HG03039 (cell line): ENCODE data around the gene HDAC7.

Source experiments
- ATAC-seq: cut with Tn5 transposase; IDR thresholded peaks from one replicate; pipeline ENCODE4 v1.9.1; 2021; ENCODE audit warnings: mild to moderate bottlenecking, moderate library complexity; ENCODE audit not compliant: unreplicated experiment

Gene HDAC7

GRCh38 chr12:47797441-47797840, 22.3 kb downstream of the HDAC7 start:
- ATAC-seq: peak; percentile 53

DNA sequence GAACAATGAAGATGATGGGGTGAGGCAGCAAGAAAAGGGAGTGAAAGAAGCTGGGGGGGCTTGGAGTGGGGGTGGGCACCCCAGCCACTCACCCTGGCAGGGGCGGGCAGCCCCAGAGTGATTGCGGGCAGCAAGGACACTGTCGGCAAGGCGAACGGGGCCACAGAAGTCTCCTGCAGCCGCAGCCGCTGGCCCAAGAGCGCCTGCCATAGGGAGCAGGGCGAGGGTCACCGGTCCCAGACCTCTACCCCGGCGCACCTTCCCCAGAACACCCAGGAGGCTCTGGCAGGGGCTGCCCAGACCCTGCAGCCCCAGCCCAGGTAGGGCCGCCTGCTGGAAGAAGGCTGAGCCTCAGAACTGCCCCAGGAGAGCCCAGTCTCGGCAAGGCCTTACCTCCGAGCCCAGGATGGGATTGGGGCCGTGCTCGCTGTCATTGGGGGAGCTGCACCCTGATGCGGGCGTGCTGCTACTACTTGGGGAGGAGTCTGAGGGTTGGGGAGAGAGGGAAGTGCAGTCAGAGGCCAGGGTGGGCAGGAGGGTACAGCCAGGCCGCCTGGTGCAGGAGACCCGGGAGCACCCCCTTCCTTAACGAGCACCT, 23.8 kb downstream of the HDAC7 start:
- no peak for ATAC-seq

GRCh38 chr12:47795121-47795813, 24.4 kb downstream of the HDAC7 start:
- no peak for ATAC-seq

GRCh38 chr12:47794679-47795078, 25.0 kb downstream of the HDAC7 start:
- no peak for ATAC-seq

DNA sequence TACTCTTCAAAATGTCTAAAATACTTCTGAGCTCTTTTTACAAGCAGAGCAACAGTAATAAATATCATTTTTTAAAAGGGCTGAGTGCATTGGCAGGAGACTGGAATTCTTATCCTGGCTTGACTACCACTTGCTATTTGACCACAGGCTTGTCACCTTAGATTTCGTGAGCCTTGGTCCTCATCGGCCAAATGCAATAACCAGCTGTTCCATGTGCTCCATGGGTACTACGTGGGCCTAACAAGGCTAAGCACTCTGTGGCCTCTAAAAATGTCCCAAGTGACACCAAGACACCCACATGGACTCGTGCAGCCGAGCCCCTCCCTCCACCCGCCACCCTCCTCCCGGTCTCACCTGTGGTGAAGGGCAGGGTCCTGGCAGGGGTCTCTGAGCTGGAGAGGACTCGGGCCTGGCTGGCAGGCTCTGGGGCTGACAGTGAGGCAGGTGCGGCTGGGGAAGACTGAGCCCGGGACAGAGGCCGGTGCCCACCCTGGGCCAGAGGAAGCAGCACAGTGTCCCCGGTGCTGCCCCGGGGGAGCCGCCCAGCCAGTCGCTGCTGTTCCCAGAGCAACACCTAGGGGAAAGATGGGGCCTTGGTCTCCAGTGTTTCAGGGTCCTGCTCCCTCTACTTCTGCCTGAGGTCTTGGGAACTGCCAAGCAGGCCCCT, 26.6 kb downstream of the HDAC7 start:
- no peak for ATAC-seq

- ATAC-seq: no peak
Measured at GRCh38 chr12:47791874-47792273, 27.8 kb downstream of the HDAC7 start.

- no peak for ATAC-seq
Measured at GRCh38 chr12:47791351-47791746, 28.4 kb downstream of the HDAC7 start.

- ATAC-seq: no peak
Measured at GRCh38 chr12:47790676-47791350, 28.9 kb downstream of the HDAC7 start.

- no peak for ATAC-seq
Measured at GRCh38 chr12:47789712-47790489, 29.8 kb downstream of the HDAC7 start.

DNA sequence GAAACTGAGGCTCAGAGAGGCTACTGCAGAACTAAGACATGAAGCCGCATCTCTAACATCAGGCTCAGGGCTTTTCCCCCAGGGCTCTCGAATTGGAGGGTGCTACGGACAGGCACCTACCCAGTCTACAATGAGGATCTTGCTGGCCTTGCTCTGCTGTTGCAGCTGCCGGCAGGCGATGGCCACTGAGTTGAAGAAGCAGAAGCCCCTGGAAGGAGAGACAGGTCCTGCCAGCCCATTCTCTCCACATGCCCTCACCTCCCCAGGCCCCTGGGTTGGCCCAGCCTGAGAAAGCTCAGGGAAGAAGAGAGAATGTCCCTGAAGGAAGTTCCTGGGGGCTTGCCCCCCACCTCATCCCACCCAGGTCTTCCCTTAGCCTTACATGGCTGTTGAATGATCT, 30.6 kb downstream of the HDAC7 start:
- no peak for ATAC-seq

GRCh38 chr12:47787596-47788319, 31.9 kb downstream of the HDAC7 start:
- ATAC-seq: no peak

GRCh38 chr12:47786662-47787280, 32.9 kb downstream of the HDAC7 start:
- ATAC-seq: no peak

DNA sequence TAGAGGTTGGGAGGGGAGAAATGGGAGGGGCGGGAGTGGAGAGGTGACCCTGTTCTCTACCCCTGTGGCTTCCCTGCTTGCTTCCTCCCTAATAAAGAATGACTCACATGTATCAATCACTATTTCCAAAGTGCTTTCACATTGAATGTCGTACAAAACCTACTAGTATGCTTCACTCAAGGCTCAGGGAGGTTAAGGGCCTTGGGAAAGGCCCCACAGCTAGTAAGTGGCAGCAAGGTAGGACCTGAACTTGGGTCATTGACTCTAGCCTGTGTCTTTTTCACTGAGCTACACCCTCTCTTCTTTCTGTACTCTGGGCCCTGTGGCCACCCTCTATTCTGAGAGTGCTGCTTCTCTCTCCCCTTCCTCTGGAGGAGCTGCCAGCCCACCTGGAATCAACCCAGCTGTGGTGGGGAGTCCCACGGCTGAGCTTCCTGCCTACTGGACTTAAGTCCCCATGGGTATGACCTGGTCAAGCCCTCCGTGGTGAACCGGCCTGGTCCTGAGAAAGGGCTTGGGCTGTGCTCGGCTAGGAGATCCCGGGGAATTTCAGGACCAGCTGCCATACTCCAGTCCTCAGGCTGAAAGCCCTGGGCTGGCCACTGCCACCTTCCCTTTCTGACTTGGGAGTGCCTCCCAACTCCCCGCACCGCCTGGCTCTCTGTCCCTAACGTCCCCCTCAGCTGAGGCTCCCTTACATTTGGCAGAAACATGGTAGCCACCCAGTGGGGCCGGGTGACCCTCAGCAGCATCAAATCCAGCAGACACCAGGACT, 33.6 kb downstream of the HDAC7 start:
- ATAC-seq: no peak

GRCh38 chr12:47785036-47785886, 34.4 kb downstream of the HDAC7 start:
- no peak for ATAC-seq

DNA sequence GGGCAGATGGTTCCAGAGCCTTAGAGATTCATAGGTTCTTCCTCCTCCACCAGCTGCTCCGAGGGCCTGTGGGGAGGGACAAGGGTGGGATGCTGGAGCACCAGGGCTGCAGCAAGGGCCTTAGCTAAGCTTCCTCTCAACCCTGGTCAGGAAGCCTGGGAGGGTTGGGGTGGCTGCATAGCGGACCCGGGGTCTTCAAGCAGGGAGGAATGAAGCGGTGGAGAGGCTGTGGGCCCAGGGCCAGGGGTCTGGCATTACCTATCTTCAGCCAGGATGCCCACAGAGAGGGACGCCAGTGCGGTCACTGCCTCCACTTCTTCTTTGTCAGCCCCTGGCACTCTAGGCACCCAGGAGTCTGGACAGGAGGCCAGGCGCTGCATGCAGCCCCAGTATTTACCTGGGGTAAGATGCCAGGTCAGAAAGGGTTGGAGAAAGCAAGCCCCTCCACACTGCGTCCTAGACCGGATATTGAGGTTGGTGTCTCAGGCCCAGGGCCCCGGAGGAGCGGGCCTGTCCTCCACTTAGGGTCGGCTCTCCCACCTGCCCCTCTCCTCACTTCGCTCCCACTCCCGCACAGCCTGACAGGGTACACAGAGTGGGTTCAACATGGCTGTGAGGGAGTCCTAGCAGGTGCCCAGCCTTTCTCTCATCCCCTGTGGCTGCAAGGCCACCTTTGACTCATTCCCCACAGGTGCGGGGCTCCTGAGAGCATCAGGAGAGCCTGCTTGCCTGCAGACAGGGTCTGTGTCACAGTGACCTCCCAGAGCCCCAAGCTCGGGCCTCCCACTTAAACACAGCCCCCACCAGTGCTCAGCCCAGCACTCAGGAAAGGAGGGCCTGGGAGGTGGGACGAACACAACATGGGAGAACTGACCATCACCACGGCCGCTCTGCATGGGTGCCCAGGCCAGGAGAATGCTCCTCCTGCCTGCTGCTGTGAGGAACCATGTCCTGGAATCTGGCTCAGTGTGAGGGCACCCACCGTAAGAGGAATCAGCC, 35.6 kb downstream of the HDAC7 start:
- ATAC-seq: no peak

DNA sequence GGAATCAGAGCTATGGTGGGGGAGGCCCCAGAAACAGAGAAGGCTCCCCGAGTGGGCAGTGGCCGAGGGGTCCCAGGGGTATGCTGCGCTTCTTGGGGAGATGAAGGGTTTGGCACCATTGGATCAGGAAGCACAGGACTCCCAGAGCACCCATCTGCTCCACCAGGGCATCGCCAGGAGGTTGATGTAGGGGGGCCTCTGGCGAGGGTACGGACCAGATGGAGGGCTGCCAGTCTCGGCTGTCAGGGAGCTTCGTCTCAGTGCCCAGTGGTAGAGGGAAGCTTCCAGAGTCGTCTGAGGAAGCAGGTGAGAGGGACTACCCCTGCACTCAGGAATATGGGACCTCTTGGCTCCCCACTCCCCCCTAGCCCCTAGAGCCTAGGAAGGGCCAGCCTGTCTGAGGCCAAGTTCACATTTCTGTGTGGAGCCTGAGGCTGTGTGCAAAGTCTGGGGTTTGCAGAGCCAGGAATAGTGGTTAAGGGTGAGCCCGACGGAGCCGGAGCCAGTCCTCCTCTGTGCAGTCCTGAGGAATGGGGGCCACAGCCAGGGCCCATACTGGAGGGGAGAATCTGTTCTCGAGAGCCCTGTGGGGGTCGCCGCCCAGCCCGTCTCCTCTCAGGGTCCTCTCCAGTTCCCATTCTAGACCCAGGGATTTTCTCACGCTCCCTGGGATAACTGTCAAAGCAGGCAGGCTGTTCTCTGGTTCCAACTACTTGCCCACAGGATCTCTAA, 36.5 kb downstream of the HDAC7 start:
- ATAC-seq: no peak
